ENCODE results near the gene LMNB1.

LMNB1 gene

GRCh38 chr5:126881821-126882600 lies 105.1 kb downstream of the LMNB1 start:
- H3K27ac ChIP-seq (ENCODE audit: extremely low read depth, low read depth, low read length): no peak overlapping the region
- TF ChIP-seq INSM2 (tag by site-specific recombination; IDR thresholded peaks at IDR 0.05): no peak
- no peak for TF ChIP-seq ZNF404 (tag by site-specific recombination; IDR thresholded peaks at IDR 0.05)
- TF ChIP-seq ZNF518A (tag by site-specific recombination; conservative IDR thresholded peaks at IDR 0.05; ENCODE audit: low read depth): no peak
- no peak for TF ChIP-seq OVOL3 (tag by site-specific recombination; IDR thresholded peaks at IDR 0.05)
- TF ChIP-seq ZBTB8A (tag by site-specific recombination; IDR thresholded peaks at IDR 0.05): no peak
- TF ChIP-seq ZNF664 (tag by site-specific recombination; IDR thresholded peaks at IDR 0.05): 0 out of 2 replicates have a peak, but pooled peaks have one; percentile 13
- no peaks in the 10 kb centered on the region for H3K9me3 ChIP-seq (ENCODE audit: control insufficient read depth, insufficient read depth, low read depth, low read length)
- CTCF ChIA-PET: no interaction called here
- H3K4me3 ChIP-seq (ENCODE audit: low read depth, low read length): no peak overlapping the region
- no peaks in the 10 kb centered on the region for H3K36me3 ChIP-seq (ENCODE audit: control insufficient read depth in 2 of 2, insufficient read depth in 1 of 2, low read length in 2 of 2)
- H3K4me1 ChIP-seq (ENCODE audit: control insufficient read depth, insufficient read depth, low read length): peaks cover 14% of the 10 kb centered on the region
- POLR2A ChIA-PET: interaction anchor here (0.6 kb wide), 1 partner anchor 243 kb away, joined by 7 read pairs; no protein-coding TSS in a partner anchor

- no peak overlapping the region for H3K4me3 ChIP-seq (ENCODE audit: low read depth, low read length)
- CTCF ChIA-PET: interaction anchor here (0.6 kb wide), 1 partner anchor 110 kb away, joined by 3 read pairs; no protein-coding TSS in a partner anchor
- H3K36me3 ChIP-seq (ENCODE audit: control insufficient read depth in 2 of 2, insufficient read depth in 1 of 2, low read length in 2 of 2): no peaks in the 10 kb centered on the region
- H3K9me3 ChIP-seq (ENCODE audit: control insufficient read depth, insufficient read depth, low read depth, low read length): no peaks in the 10 kb centered on the region
- POLR2A ChIA-PET: interaction anchor here (1.5 kb wide), 1 partner anchor 8 kb away, joined by 4 read pairs; no protein-coding TSS in a partner anchor
- H3K4me1 ChIP-seq (ENCODE audit: control insufficient read depth, insufficient read depth, low read length): peaks cover 22% of the 10 kb centered on the region
- no peak overlapping the region for H3K27ac ChIP-seq (ENCODE audit: extremely low read depth, low read depth, low read length)
- TF ChIP-seq MEIS1 (CRISPR knock-in tag; IDR thresholded peaks at IDR 0.05; ENCODE audit: borderline replicate concordance): no peak
- no peak for TF ChIP-seq IKZF3 (tag by site-specific recombination; IDR thresholded peaks at IDR 0.05)
- no peak for TF ChIP-seq ZBTB11 (tag by site-specific recombination; conservative IDR thresholded peaks at IDR 0.05; ENCODE audit: low read depth)
- TF ChIP-seq SCRT1 (tag by site-specific recombination; IDR thresholded peaks at IDR 0.05; ENCODE audit: borderline replicate concordance): no peak
- TF ChIP-seq ZNF626 (tag by site-specific recombination; IDR thresholded peaks at IDR 0.05): no peak
- TF ChIP-seq REPIN1 (tag by site-specific recombination; IDR thresholded peaks at IDR 0.05; ENCODE audit: low read depth): no peak
- no peak for TF ChIP-seq ZNF266 (tag by site-specific recombination; IDR thresholded peaks at IDR 0.05; ENCODE audit: low read depth)
- TF ChIP-seq ZNF768 (tag by site-specific recombination; IDR thresholded peaks at IDR 0.05): no peak
- TF ChIP-seq ZNF585B (tag by site-specific recombination; IDR thresholded peaks at IDR 0.05): no peak
- no peak for TF ChIP-seq REST (tag by site-specific recombination; IDR thresholded peaks at IDR 0.05)
Observed at GRCh38 chr5:126883564-126884245, 106.8 kb downstream of the LMNB1 start.
